IMR-90 (cell line): ENCODE measurements around the gene IFI30. TPM values are rescaled to one million over a fixed set of nuclear protein-coding genes. Genes with fewer than 3 reads are reported as not detected.

Experiments
- ATAC-seq: fragments of 200-7000 bp; cut with Tn5 transposase; 2 replicates; pipeline ENCODE4 v1.9.1; 2020; ENCODE audit warnings: low read depth, mild to moderate bottlenecking, moderate library complexity
- BruUV-seq: library from RNA; stranded (reverse); fragments of 400-500 nt; replicated peaks from 2 replicates; lab custom pipeline; 2021; lab: Mats Ljungman, UMichigan
- CTCF ChIA-PET: fragments of 300-600 bp; formaldehyde crosslinking; extraction: SDS; loops from one replicate; lab custom pipeline; 2021; ENCODE audit warnings: antibody characterized with exemption; lab: Yijun Ruan, JAX
- POLR2A ChIA-PET: fragments of 300-600 bp; sonication (Branson Sonifier 250); formaldehyde crosslinking; loops from one replicate; lab custom pipeline; 2022; ENCODE audit warnings: antibody characterized with exemption; ENCODE audit not compliant: unreplicated experiment; lab: Charles Lee
- DNase-seq: peaks from one replicate; pipeline ENCODE4 v3.0.0; 2013
- H2AFZ ChIP-seq: replicated peaks from 2 replicates; pipeline ENCODE3; 2013; ENCODE audit warnings: low read length, mild to moderate bottlenecking; ENCODE audit not compliant: poor library complexity
- H2AK5ac ChIP-seq: 2 replicates; pipeline ENCODE4 v1.6.1; 2013; ENCODE audit warnings: low read depth, low read length, inconsistent platforms
- H2AK9ac ChIP-seq: replicated peaks from 2 replicates; pipeline ENCODE3; 2013; ENCODE audit warnings: mild to moderate bottlenecking, low read depth, low read length, moderate library complexity; ENCODE audit not compliant: poor library complexity
- H2BK120ac ChIP-seq: 2 replicates; pipeline ENCODE4 v1.6.1; 2013; ENCODE audit warnings: low read depth, low read length, inconsistent platforms
- H2BK15ac ChIP-seq: 3 replicates; pipeline ENCODE4 v1.6.1; 2013; ENCODE audit warnings: low read depth, low read length, inconsistent platforms
- H2BK20ac ChIP-seq: 2 replicates; pipeline ENCODE4 v1.6.1; 2013; ENCODE audit warnings: low read depth, mild to moderate bottlenecking, inconsistent platforms, low read length, moderate library complexity
- H2BK5ac ChIP-seq: 2 replicates; pipeline ENCODE4 v1.6.1; 2013; ENCODE audit warnings: mild to moderate bottlenecking, low read depth, low read length, inconsistent platforms; ENCODE audit not compliant: poor library complexity, severe bottlenecking
- H3K14ac ChIP-seq: replicated peaks from 2 replicates; pipeline ENCODE4 v1.6.1; 2013; ENCODE audit warnings: low read depth, low read length, inconsistent platforms
- H3K18ac ChIP-seq: 2 replicates; pipeline ENCODE4 v1.6.1; 2013; ENCODE audit warnings: low read depth, low read length, control low read depth
- H3K23ac ChIP-seq: 2 replicates; pipeline ENCODE4 v1.6.1; 2013; ENCODE audit warnings: low read depth, low read length, inconsistent platforms
- H3K27ac ChIP-seq: 2 replicates; pipeline ENCODE4 v1.5.1; 2013; ENCODE audit warnings: mild to moderate bottlenecking, control low read depth, low read length; ENCODE audit not compliant: insufficient read depth
- H3K27me3 ChIP-seq: 2 replicates; pipeline ENCODE4 v1.6.1; 2013; ENCODE audit warnings: low read length; ENCODE audit not compliant: control insufficient read depth, insufficient read depth
- H3K36me3 ChIP-seq: 2 replicates; pipeline ENCODE4 v1.6.1; 2013; ENCODE audit warnings: low read length, mixed read lengths; ENCODE audit not compliant: control insufficient read depth, insufficient read depth
- H3K4ac ChIP-seq: 2 replicates; pipeline ENCODE4 v1.6.1; 2013; ENCODE audit warnings: low read depth, low read length, inconsistent platforms
- H3K4me1 ChIP-seq: 2 replicates; pipeline ENCODE4 v1.6.1; 2013; ENCODE audit warnings: low read length, mixed read lengths; ENCODE audit not compliant: control insufficient read depth, insufficient read depth
- H3K4me2 ChIP-seq: 2 replicates; pipeline ENCODE4 v1.6.1; 2013; ENCODE audit warnings: low read depth, mild to moderate bottlenecking, control low read depth, low read length, moderate library complexity
- H3K4me3 ChIP-seq: 2 replicates; pipeline ENCODE4 v1.5.1; 2013; ENCODE audit warnings: low read depth, mild to moderate bottlenecking, control low read depth, low read length, moderate library complexity; ENCODE audit not compliant: insufficient read depth
- H3K56ac ChIP-seq: 2 replicates; pipeline ENCODE4 v1.6.1; 2013; ENCODE audit warnings: low read length, inconsistent platforms; ENCODE audit not compliant: insufficient read depth; ENCODE audit errors: extremely low read depth
- H3K79me1 ChIP-seq, 2 experiments: 2 replicates each; pipeline ENCODE4 v1.6.1; 2013; ENCODE audit warnings: low read length in 2 of 2, inconsistent platforms in 1 of 2, low read depth in 1 of 2
- H3K9ac ChIP-seq: 2 replicates; pipeline ENCODE4 v1.6.1; 2013; ENCODE audit warnings: low read depth, low read length, control low read depth
- H3K9me1 ChIP-seq: 2 replicates; pipeline ENCODE4 v1.6.1; 2013; ENCODE audit warnings: low read length, inconsistent platforms; ENCODE audit not compliant: insufficient read depth
- H3K9me3 ChIP-seq: 2 replicates; pipeline ENCODE4 v1.6.1; 2013; ENCODE audit warnings: low read length; ENCODE audit not compliant: control insufficient read depth, insufficient read depth
- H4K20me1 ChIP-seq: 2 replicates; pipeline ENCODE4 v1.6.1; 2013; ENCODE audit warnings: low read length, inconsistent platforms; ENCODE audit not compliant: insufficient read depth
- H4K5ac ChIP-seq: 2 replicates; pipeline ENCODE4 v1.6.1; 2013; ENCODE audit warnings: mild to moderate bottlenecking, low read depth, low read length, control low read depth
- H4K8ac ChIP-seq, 2 experiments: 2 replicates each; pipeline ENCODE4 v1.6.1; 2013; ENCODE audit warnings: low read depth in 2 of 2, low read length in 2 of 2, control low read depth in 1 of 2, inconsistent platforms in 1 of 2
- H4K91ac ChIP-seq: 2 replicates; pipeline ENCODE4 v1.6.1; 2013; ENCODE audit warnings: low read depth, low read length, inconsistent platforms; ENCODE audit not compliant: insufficient read depth
- CTCF ChIP-seq: conservative IDR thresholded peaks from 2 replicates; pipeline ENCODE4 v1.5.1; 2012; ENCODE audit warnings: mild to moderate bottlenecking, low read depth, low read length, improper control_type of control experiment
- MAFK ChIP-seq: IDR thresholded peaks from 2 replicates; pipeline ENCODE4 v1.6.1; 2012; ENCODE audit warnings: low read depth, low read length, improper control_type of control experiment
- MXI1 ChIP-seq: IDR thresholded peaks from 2 replicates; pipeline ENCODE4 v1.6.1; 2012; ENCODE audit warnings: low read depth, mild to moderate bottlenecking, low read length, moderate library complexity, borderline replicate concordance
- RFX5 ChIP-seq: IDR thresholded peaks from 2 replicates; pipeline ENCODE4 v1.8.0; 2012; ENCODE audit warnings: low read depth, mild to moderate bottlenecking, low read length, moderate library complexity
- WGBS, 2 experiments: methylation state at CpG; one replicate each; pipeline versions ENCODE4 v1.1.5 to v1.1.7; 2013; ENCODE audit warnings: missing lambda C conversion rate in 2 of 2; ENCODE audit not compliant: insufficient read length in 1 of 2; ENCODE audit errors: extremely low coverage in 2 of 2; 5-methylcytosine and 5-hydroxymethylcytosine counted together
- dilution Hi-C: fragments of 300-500 bp; cut with HindIII; formaldehyde crosslinking; loops from one replicate; pipeline ENCODE4 v1.14.3; 2018; ENCODE audit warnings: low sequenced_read_pairs; ENCODE audit not compliant: unreplicated experiment
- in situ Hi-C: fragments of 300-500 bp; cut with MboI; formaldehyde crosslinking; loops from 3 replicates; pipeline ENCODE4 v1.14.3; 2019; ENCODE audit warnings: low sequenced_read_pairs, inconsistent platforms, mixed read lengths
- intact Hi-C: fragments of 100-400 bp; cut with micrococcal nuclease; formaldehyde crosslinking; loops from 2 replicates; pipeline ENCODE4 v1.10.0; 2022
- polyA plus RNA-seq, 3 experiments: library from polyadenylated mRNA; depleted of rRNA; stranded (reverse); fragments of >200 nt; gene quantifications; 2 replicates each; pipeline ENCODE4 v1.2.3, GENCODE V29; 2012; ENCODE audit warnings: low replicate concordance in 1 of 3
- total RNA-seq: library from RNA; depleted of rRNA; stranded (reverse); fragments of >200 nt; gene quantifications from 2 replicates; pipeline ENCODE4 v1.2.3, GENCODE V29; 2012

IFI30 gene
- total and polyA plus RNA-seq, 2 of the 4 experiments (the other 2 are of a cell fraction) = 2.3 TPM

DNA sequence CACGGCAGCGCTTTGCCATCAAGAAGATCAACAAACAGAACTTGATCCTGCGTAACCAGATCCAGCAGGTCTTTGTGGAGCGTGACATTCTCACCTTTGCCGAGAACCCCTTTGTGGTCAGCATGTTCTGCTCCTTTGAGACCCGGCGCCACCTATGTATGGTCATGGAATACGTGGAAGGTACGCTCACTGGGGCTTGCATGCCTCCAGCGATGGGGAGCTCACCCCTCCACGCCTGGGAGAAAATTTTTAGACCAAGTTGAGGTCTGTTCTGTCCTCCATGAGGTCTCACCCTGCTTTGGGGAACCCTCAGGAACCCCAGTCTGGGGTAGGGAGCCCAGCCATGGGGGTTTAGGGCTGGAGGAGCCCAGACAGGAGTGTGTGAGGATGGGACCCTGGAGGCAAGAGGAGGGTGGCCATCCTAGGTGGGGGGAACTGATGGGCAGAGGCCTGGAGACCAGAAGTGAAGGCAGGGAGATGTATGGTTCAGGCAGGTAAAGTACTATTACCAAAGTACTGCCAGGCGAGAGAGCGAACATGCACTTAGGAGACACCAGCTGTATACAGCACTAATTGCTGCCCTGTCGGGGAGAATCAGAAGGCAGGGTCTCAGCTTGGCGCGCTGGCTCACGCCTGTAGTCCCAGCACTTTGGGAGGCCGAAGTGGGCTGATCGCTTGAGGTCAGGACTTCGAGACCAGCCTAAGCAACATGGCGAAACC lies 42.9 kb upstream of the IFI30 start:
- Histone ChIP-seq H3K4me3 (no peak overlapping the region), H4K20me1 (no peaks in the 10 kb centered on the region; the same call in 1 of the 2 replicates), H2AK9ac (no peak overlapping the region), H3K4me1 (no peaks in the 10 kb centered on the region; the same call in 1 of the 2 replicates), H3K4ac (no peak overlapping the region), H3K9me1 (no peaks in the 10 kb centered on the region; the same call in 1 of the 2 replicates), H3K18ac (no peak overlapping the region), H2AK5ac (no peak overlapping the region), H2AFZ (no peak overlapping the region), H2BK20ac (no peak overlapping the region), H2BK15ac (no peak overlapping the region), H3K79me1 (no peaks in the 10 kb centered on the region), H3K9ac (no peak overlapping the region), H3K56ac (no peak overlapping the region), H3K23ac (no peak overlapping the region), H2BK120ac (no peak overlapping the region), H4K8ac (no peak overlapping the region), H3K27ac (no peak overlapping the region), H3K36me3 (peaks cover 55% of the 10 kb centered on the region), H3K14ac (no peak overlapping the region), H3K27me3 (no peaks in the 10 kb centered on the region), H4K91ac (no peak overlapping the region), H2BK5ac (no peak overlapping the region), H4K5ac (no peak overlapping the region), H3K4me2 (no peak overlapping the region), H3K9me3 (no peaks in the 10 kb centered on the region)
- ATAC-seq (no peak), DNase-seq (no peak)
- 96% methylated on average over 12 of the region's 21 CpGs; no CpG with 5 or more reads in 1 of the 2 experiments for WGBS, 2 experiments
- BruUV-seq = no TSS peak
- dilution Hi-C loops (no loop called here), intact Hi-C loops (no loop called here), in situ Hi-C loops (no loop called here)
- CTCF ChIA-PET = interaction anchor here (0.6 kb wide), 1 partner anchor 20 kb away, joined by 3 read pairs; no protein-coding TSS in a partner anchor
- POLR2A ChIA-PET = no interaction called here
- no peak for TF ChIP-seq MAFK
- no peak for TF ChIP-seq CTCF
- no peak for TF ChIP-seq RFX5
- TF ChIP-seq MXI1 = no peak
